Activated CD4-positive, alpha-beta T cell treated with anti-CD3 and anti-CD28 coated beads, Interleukin-2, amount 50 U/mL, for 4 hours (primary cell): Measurements from ENCODE around the gene SMIM38.
"Not testable (repeated sequence)": the region's sequence is repeated elsewhere in the genome, so short reads cannot be mapped to it uniquely, and the experiment has no call there.

Source experiments
- DNase-seq, 2 experiments: peaks; one replicate each; pipeline ENCODE4 v3.0.0-alpha.2; 2020

The SMIM38 gene

GRCh38 chr11:69122630-69123431 lies 32.9 kb upstream of the SMIM38 start:
- peak; percentile 85 to 89 for DNase-seq

- DNase-seq: no peak
Observed at GRCh38 chr11:69123593-69124545, 31.9 kb upstream of the SMIM38 start.

- no peak for DNase-seq
Observed at GRCh38 chr11:69125861-69126260, 29.9 kb upstream of the SMIM38 start.

GRCh38 chr11:69126286-69126685 lies 29.4 kb upstream of the SMIM38 start:
- DNase-seq: no peak

GRCh38 chr11:69127081-69127850 lies 28.5 kb upstream of the SMIM38 start:
- DNase-seq: no peak

- DNase-seq: no peak
Observed at GRCh38 chr11:69127884-69128283, 27.9 kb upstream of the SMIM38 start.

- no peak for DNase-seq
Observed at GRCh38 chr11:69129053-69129452, 26.7 kb upstream of the SMIM38 start.

GRCh38 chr11:69129647-69130046 lies 26.1 kb upstream of the SMIM38 start:
- no peak for DNase-seq

GRCh38 chr11:69130654-69131053 lies 25.1 kb upstream of the SMIM38 start:
- DNase-seq: no peak

GRCh38 chr11:69131121-69131566 lies 24.6 kb upstream of the SMIM38 start:
- no peak for DNase-seq

GRCh38 chr11:69131644-69132300 lies 24.0 kb upstream of the SMIM38 start:
- DNase-seq: no peak

GRCh38 chr11:69132301-69132670 lies 23.4 kb upstream of the SMIM38 start:
- DNase-seq: no peak

GRCh38 chr11:69133251-69133650 lies 22.5 kb upstream of the SMIM38 start:
- no peak for DNase-seq

- not testable (repeated sequence) for DNase-seq
Observed at GRCh38 chr11:69134182-69134581, 21.6 kb upstream of the SMIM38 start.

- DNase-seq: no peak
Observed at GRCh38 chr11:69134957-69135356, 20.8 kb upstream of the SMIM38 start.

- DNase-seq: no peak
Observed at GRCh38 chr11:69135420-69136363, 20.0 kb upstream of the SMIM38 start.

GRCh38 chr11:69136471-69136870 lies 19.3 kb upstream of the SMIM38 start:
- no peak for DNase-seq

GRCh38 chr11:69137151-69137844 lies 18.4 kb upstream of the SMIM38 start:
- DNase-seq: no peak

- no peak for DNase-seq
Observed at GRCh38 chr11:69138265-69138664, 17.5 kb upstream of the SMIM38 start.

GRCh38 chr11:69140161-69140560 lies 15.6 kb upstream of the SMIM38 start:
- not testable (repeated sequence) for DNase-seq

GRCh38 chr11:69140635-69141034 lies 15.1 kb upstream of the SMIM38 start:
- no peak for DNase-seq
